HEK293 (cell line): ENCODE measurements around the gene WDR64.
"Not testable (repeated sequence)": the region's sequence is repeated elsewhere in the genome, so short reads cannot be mapped to it uniquely, and the experiment has no call there.

ENCODE experiments used
- CTCF ChIA-PET: fragments of 350-600 bp; formaldehyde crosslinking; extraction: SDS; loops from one replicate; lab custom pipeline; 2021; ENCODE audit warnings: antibody characterized with exemption; lab: Yijun Ruan, JAX
- POLR2A ChIA-PET: fragments of 300-600 bp; formaldehyde crosslinking; extraction: SDS; loops from one replicate; lab custom pipeline; 2020; ENCODE audit warnings: antibody characterized with exemption, inconsistent platforms; lab: Yijun Ruan, JAX
- H3K27ac ChIP-seq: fragments of 200-500 bp; sonication (Bioruptor generic); 2 replicates; pipeline ENCODE4 v1.5.1; 2014; ENCODE audit warnings: low read depth, low read length, control low read depth, inconsistent platforms; ENCODE audit errors: extremely low read depth
- H3K36me3 ChIP-seq, 2 experiments: fragments of 200-500 bp in 1 of 2; sonication (Bioruptor generic) in 1 of 2; 1 replicate in 1 of 2; 2 replicates in 1 of 2; pipeline ENCODE4 v1.5.1; 2014 to 2017; ENCODE audit warnings: inconsistent platforms in 2 of 2, low read length in 2 of 2; ENCODE audit not compliant: control insufficient read depth in 2 of 2, insufficient read depth in 1 of 2
- H3K4me1 ChIP-seq: fragments of 200-500 bp; sonication (Bioruptor generic); 2 replicates; pipeline ENCODE4 v1.5.1; 2014; ENCODE audit warnings: mild to moderate bottlenecking, low read length, inconsistent platforms; ENCODE audit not compliant: control insufficient read depth, insufficient read depth
- H3K4me3 ChIP-seq: 2 replicates; pipeline ENCODE4 v1.5.1; 2011; ENCODE audit warnings: low read depth, mild to moderate bottlenecking, control low read depth, low read length, moderate library complexity
- H3K9me3 ChIP-seq: fragments of 200-500 bp; sonication (Bioruptor generic); 2 replicates; pipeline ENCODE4 v1.5.1; 2014; ENCODE audit warnings: low read depth, low read length, inconsistent platforms; ENCODE audit not compliant: control insufficient read depth, insufficient read depth
- HOXC10 ChIP-seq: sonication (generic); formaldehyde crosslinking; IDR thresholded peaks from 2 replicates; pipeline ENCODE4 v1.8.1; 2023; ENCODE audit warnings: mild to moderate bottlenecking, missing genetic modification reagents
- MZF1 ChIP-seq: fragments of 450-650 bp; formaldehyde crosslinking; IDR thresholded peaks from 2 replicates; pipeline ENCODE4 v1.5.1; 2017; ENCODE audit warnings: missing biosample characterization, missing genetic modification characterization, borderline replicate concordance
- SALL2 ChIP-seq: fragments of 450-650 bp; formaldehyde crosslinking; IDR thresholded peaks from 2 replicates; pipeline ENCODE4 v1.5.0; 2017; ENCODE audit warnings: missing biosample characterization, mild to moderate bottlenecking, missing genetic modification characterization, borderline replicate concordance
- YY1 ChIP-seq: fragments of 450-650 bp; formaldehyde crosslinking; IDR thresholded peaks from 2 replicates; pipeline ENCODE4 v1.5.1; 2018; ENCODE audit warnings: missing biosample characterization, missing genetic modification characterization
- ZFP37 ChIP-seq: fragments of 450-650 bp; formaldehyde crosslinking; IDR thresholded peaks from 2 replicates; pipeline ENCODE4 v1.5.1; 2016; ENCODE audit warnings: missing biosample characterization, missing genetic modification characterization
- ZNF112 ChIP-seq: fragments of 450-650 bp; formaldehyde crosslinking; IDR thresholded peaks from 2 replicates; pipeline ENCODE4 v1.5.0; 2017; ENCODE audit warnings: missing biosample characterization, missing genetic modification characterization
- ZNF121 ChIP-seq: fragments of 450-650 bp; formaldehyde crosslinking; IDR thresholded peaks from 2 replicates; pipeline ENCODE4 v1.5.1; 2016; ENCODE audit warnings: missing biosample characterization, missing genetic modification characterization
- ZNF146 ChIP-seq: fragments of 450-650 bp; formaldehyde crosslinking; IDR thresholded peaks from 2 replicates; pipeline ENCODE4 v1.5.1; 2016; ENCODE audit warnings: missing biosample characterization, missing genetic modification characterization
- ZNF155 ChIP-seq: fragments of 450-650 bp; formaldehyde crosslinking; IDR thresholded peaks from 2 replicates; pipeline ENCODE4 v1.5.1; 2016; ENCODE audit warnings: missing biosample characterization, missing genetic modification characterization
- ZNF23 ChIP-seq: fragments of 450-650 bp; formaldehyde crosslinking; IDR thresholded peaks from 2 replicates; pipeline ENCODE4 v1.5.1; 2016; ENCODE audit warnings: missing biosample characterization, missing genetic modification characterization, borderline replicate concordance
- ZNF24 ChIP-seq: fragments of 450-650 bp; formaldehyde crosslinking; IDR thresholded peaks from 2 replicates; pipeline ENCODE4 v1.5.1; 2016; ENCODE audit warnings: missing biosample characterization, missing genetic modification characterization
- ZNF274 ChIP-seq, 2 experiments: fragments of 200-500 bp in 1 of 2; fragments of 450-650 bp in 1 of 2; sonication (Bioruptor generic) in 1 of 2; formaldehyde crosslinking in 1 of 2; IDR thresholded peaks; 2 replicates each; pipeline versions ENCODE4 v1.5.1 to v1.6.1; 2014 to 2016; ENCODE audit warnings: borderline replicate concordance in 1 of 2, inconsistent platforms in 1 of 2, low read length in 1 of 2, missing biosample characterization in 1 of 2, missing genetic modification characterization in 1 of 2
- ZNF292 ChIP-seq: fragments of 450-650 bp; formaldehyde crosslinking; IDR thresholded peaks from 2 replicates; pipeline ENCODE4 v1.5.1; 2016; ENCODE audit warnings: low read depth, missing biosample characterization, missing genetic modification characterization, borderline replicate concordance
- ZNF341 ChIP-seq: fragments of 450-650 bp; formaldehyde crosslinking; IDR thresholded peaks from 2 replicates; pipeline ENCODE4; 2016; ENCODE audit warnings: low read depth, missing biosample characterization, missing genetic modification characterization
- ZNF610 ChIP-seq: fragments of 450-650 bp; formaldehyde crosslinking; IDR thresholded peaks from 2 replicates; pipeline ENCODE4 v1.5.1; 2016; ENCODE audit warnings: missing biosample characterization, missing genetic modification characterization, borderline replicate concordance
- ZNF670 ChIP-seq: fragments of 450-650 bp; formaldehyde crosslinking; IDR thresholded peaks from 2 replicates; pipeline ENCODE4 v1.5.1; 2016; ENCODE audit warnings: missing biosample characterization, missing genetic modification characterization, low read depth
- TF ChIP-seq, protein P1 (sequence below): fragments of 450-650 bp; formaldehyde crosslinking; IDR thresholded peaks from 2 replicates; pipeline ENCODE4 v1.5.1; 2016; ENCODE audit warnings: missing biosample characterization, missing genetic modification characterization
- TF ChIP-seq, protein P2 (sequence below): fragments of 450-650 bp; formaldehyde crosslinking; IDR thresholded peaks from 2 replicates; pipeline ENCODE4 v1.5.1; 2016; ENCODE audit warnings: missing biosample characterization, missing genetic modification characterization
- TF ChIP-seq, protein P3 (sequence below): fragments of 450-650 bp; formaldehyde crosslinking; IDR thresholded peaks from 2 replicates; pipeline ENCODE4 v1.5.1; 2017; ENCODE audit warnings: missing biosample characterization, missing genetic modification characterization
- TF ChIP-seq, protein P4 (sequence below): fragments of 450-650 bp; formaldehyde crosslinking; IDR thresholded peaks from 2 replicates; pipeline ENCODE4 v1.5.1; 2016; ENCODE audit warnings: missing biosample characterization, missing genetic modification characterization

Gene WDR64

DNA sequence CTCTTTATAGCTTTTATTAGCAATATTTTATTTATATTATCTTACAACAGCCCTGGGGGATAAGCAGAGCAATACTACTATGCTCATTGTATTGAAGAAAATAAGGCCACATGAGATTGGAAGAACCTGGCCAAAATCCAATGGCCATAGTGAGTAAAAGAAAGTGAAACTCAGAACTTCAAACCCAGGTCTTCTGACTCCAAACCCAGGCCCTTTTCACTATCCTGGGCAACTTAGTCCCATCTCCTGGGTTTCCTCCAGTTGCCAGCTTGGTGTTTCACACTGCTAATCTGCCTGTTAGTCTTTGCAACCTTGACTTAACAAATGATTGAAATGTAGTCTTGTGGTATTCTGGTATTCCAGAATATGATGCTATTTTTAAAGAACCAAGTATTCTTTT is 173.5 kb downstream of the WDR64 start (continued):
- TF ChIP-seq, protein P1, sequence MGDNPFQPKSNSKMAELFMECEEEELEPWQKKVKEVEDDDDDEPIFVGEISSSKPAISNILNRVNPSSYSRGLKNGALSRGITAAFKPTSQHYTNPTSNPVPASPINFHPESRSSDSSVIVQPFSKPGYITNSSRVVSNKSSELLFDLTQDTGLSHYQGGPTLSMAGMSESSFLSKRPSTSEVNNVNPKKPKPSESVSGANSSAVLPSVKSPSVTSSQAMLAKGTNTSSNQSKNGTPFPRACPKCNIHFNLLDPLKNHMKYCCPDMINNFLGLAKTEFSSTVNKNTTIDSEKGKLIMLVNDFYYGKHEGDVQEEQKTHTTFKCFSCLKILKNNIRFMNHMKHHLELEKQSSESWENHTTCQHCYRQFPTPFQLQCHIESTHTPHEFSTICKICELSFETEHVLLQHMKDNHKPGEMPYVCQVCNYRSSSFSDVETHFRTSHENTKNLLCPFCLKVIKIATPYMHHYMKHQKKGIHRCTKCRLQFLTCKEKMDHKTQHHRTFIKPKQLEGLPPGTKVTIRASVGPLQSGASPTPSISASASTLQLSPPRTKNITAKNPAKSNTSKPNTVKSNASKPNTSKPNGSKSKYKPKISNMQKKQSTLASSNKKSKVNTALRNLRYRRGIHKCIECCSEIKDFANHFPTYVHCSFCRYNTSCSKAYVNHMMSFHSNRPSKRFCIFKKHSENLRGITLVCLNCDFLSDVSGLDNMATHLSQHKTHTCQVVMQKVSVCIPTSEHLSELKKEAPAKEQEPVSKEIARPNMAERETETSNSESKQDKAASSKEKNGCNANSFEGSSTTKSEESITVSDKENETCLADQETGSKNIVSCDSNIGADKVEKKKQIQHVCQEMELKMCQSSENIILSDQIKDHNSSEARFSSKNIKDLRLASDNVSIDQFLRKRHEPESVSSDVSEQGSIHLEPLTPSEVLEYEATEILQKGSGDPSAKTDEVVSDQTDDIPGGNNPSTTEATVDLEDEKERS (tag by site-specific recombination) = no peak
- no peak for TF ChIP-seq ZNF670 (tag by site-specific recombination)
- TF ChIP-seq, protein P2, sequence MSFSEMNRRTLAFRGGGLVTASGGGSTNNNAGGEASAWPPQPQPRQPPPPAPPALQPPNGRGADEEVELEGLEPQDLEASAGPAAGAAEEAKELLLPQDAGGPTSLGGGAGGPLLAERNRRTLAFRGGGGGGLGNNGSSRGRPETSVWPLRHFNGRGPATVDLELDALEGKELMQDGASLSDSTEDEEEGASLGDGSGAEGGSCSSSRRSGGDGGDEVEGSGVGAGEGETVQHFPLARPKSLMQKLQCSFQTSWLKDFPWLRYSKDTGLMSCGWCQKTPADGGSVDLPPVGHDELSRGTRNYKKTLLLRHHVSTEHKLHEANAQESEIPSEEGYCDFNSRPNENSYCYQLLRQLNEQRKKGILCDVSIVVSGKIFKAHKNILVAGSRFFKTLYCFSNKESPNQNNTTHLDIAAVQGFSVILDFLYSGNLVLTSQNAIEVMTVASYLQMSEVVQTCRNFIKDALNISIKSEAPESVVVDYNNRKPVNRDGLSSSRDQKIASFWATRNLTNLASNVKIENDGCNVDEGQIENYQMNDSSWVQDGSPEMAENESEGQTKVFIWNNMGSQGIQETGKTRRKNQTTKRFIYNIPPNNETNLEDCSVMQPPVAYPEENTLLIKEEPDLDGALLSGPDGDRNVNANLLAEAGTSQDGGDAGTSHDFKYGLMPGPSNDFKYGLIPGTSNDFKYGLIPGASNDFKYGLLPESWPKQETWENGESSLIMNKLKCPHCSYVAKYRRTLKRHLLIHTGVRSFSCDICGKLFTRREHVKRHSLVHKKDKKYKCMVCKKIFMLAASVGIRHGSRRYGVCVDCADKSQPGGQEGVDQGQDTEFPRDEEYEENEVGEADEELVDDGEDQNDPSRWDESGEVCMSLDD (tag by site-specific recombination) = no peak
- TF ChIP-seq ZNF112 = no peak
- TF ChIP-seq, protein P3, sequence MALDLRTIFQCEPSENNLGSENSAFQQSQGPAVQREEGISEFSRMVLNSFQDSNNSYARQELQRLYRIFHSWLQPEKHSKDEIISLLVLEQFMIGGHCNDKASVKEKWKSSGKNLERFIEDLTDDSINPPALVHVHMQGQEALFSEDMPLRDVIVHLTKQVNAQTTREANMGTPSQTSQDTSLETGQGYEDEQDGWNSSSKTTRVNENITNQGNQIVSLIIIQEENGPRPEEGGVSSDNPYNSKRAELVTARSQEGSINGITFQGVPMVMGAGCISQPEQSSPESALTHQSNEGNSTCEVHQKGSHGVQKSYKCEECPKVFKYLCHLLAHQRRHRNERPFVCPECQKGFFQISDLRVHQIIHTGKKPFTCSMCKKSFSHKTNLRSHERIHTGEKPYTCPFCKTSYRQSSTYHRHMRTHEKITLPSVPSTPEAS = no peak
- TF ChIP-seq HOXC10 (CRISPR knock-in tag) = no peak
- TF ChIP-seq ZNF23 (tag by site-specific recombination) = no peak
- no peak for TF ChIP-seq SALL2 (tag by site-specific recombination)
- TF ChIP-seq MZF1 (tag by site-specific recombination) = no peak
- TF ChIP-seq ZNF146 (tag by site-specific recombination) = no peak

DNA sequence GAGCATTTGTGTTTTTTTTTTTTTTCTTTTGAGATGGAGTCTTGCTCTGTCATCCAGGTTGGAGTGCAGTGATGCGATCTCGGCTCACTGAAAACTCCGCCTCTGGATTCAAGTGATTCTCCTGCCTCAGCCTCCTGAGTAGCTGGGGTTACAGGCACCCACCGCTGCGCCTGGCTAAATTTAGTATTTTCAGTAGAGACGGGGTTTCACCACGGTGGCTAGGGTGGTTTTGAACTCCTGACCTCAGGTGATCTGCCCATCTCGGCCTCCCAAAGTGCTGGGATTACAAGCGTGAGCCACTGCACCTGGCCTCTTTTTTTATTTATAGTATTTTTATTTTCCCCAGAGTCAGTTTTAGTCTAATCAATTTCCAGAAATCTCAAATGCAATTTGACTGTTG is 174.5 kb downstream of the WDR64 start:
- H3K4me3 ChIP-seq, H3K27ac ChIP-seq, H3K9me3 ChIP-seq, H3K4me1 ChIP-seq, POLR2A ChIA-PET, H3K36me3 ChIP-seq: not testable (repeated sequence)
- CTCF ChIA-PET = interaction anchor here (1.1 kb wide), 1 partner anchor 10 kb away, joined by 3 read pairs; no protein-coding TSS in a partner anchor

DNA sequence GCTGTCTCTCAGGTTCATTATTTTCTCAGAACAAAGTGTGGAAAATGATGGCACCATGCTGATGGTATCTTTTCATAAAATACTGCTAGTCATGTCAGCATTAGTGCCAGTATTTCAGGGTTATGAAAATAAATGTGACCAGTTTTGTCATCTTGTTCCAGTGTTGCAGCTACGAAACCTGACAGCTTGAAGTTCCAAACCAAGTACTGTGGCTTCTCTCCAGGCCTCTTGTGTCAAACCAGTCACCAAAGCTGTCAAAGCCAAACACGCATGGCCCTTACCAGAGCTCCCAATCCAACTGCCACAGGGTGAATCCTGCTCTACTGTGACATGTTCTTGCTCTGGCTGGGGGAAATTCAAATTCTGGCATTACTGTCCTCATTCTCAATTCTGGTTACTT is 175.2 kb downstream of the WDR64 start:
- POLR2A ChIA-PET = no interaction called here
- TF ChIP-seq, protein P4, sequence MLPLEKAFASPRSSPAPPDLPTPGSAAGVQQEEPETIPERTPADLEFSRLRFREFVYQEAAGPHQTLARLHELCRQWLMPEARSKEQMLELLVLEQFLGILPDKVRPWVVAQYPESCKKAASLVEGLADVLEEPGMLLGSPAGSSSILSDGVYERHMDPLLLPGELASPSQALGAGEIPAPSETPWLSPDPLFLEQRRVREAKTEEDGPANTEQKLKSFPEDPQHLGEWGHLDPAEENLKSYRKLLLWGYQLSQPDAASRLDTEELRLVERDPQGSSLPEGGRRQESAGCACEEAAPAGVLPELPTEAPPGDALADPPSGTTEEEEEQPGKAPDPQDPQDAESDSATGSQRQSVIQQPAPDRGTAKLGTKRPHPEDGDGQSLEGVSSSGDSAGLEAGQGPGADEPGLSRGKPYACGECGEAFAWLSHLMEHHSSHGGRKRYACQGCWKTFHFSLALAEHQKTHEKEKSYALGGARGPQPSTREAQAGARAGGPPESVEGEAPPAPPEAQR (tag by site-specific recombination) = no peak
- TF ChIP-seq ZNF146 (tag by site-specific recombination) = no peak
- TF ChIP-seq ZNF610 (tag by site-specific recombination) = no peak
- no peak for TF ChIP-seq ZNF24 (tag by site-specific recombination)
- no peak for TF ChIP-seq ZNF155 (tag by site-specific recombination)
- no peak for TF ChIP-seq YY1
- TF ChIP-seq ZNF121 = no peak
- TF ChIP-seq ZNF341 = no peak
- no peak for TF ChIP-seq ZFP37 (tag by site-specific recombination)
- no peak for TF ChIP-seq ZNF292 (tag by site-specific recombination)
- no peak for TF ChIP-seq ZNF274 (IDR thresholded peaks at IDR 0.05; ENCODE audit: low read length)
- TF ChIP-seq ZNF274 (tag by site-specific recombination; IDR thresholded peaks at IDR 0.05; ENCODE audit: borderline replicate concordance) = no peak
- H3K36me3 ChIP-seq = no peaks in the 10 kb centered on the region
- H3K4me1 ChIP-seq = no peaks in the 10 kb centered on the region
- H3K9me3 ChIP-seq = no peaks in the 10 kb centered on the region
- no peak overlapping the region for H3K4me3 ChIP-seq
- CTCF ChIA-PET = no interaction called here
- H3K27ac ChIP-seq = no peak overlapping the region
